GM21717 (cell line): Measurements from ENCODE around the gene GALNT7.

Experiments used
- ATAC-seq: cut with Tn5 transposase; IDR thresholded peaks from one replicate; pipeline ENCODE4 v1.9.1; 2021; ENCODE audit warnings: mild to moderate bottlenecking, moderate library complexity; ENCODE audit not compliant: unreplicated experiment

The GALNT7 gene

DNA sequence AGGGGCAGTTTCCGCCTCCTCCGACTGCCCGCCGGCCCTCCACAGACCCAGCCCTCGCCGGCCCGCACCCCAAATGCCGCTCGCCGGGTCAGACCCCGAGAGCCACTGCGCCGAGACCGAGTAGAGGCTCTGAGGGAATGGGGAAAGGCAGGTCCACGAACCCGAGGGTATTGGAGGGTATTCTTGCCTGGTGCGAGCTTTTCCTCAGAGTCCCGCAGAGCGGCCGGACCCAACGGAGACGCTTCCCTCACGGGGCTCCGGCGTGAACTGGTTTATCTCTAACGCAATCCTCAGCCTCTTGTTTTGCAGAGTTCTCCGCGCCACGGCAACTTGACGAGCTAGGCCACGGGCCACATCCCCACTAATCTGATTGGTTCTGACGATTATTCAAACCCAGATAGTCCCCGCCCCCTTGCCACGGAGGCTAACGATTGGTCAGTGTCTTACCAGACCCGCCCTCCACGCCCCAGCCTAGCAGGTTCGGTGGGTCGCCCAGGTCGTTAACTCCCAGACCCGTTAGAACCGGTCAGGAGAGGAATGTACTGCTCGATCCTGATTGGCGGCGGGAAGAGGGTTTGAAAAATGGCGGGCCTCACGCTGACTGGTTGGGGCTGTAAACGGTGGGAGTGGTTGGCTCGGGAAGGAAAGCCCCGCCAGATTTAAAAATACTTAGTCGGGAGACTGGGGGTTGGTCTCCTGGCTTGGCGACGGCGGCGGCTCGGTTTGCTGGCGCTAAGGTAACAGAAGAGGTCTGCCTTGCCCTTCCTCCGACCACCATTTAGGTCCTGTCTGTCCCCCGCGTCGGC lies 165.7 kb downstream of the GALNT7 start, which contains the start of gene HMGB2:
TSS of gene HMGB2 (minus strand) at position 274 of the 806 bp plus-strand sequence. CDS start 709 bp downstream, outside the sequence.
- ATAC-seq = peak; percentile 95

GRCh38 chr4:173334891-173335752 lies 166.5 kb downstream of the GALNT7 start:
- ATAC-seq = peak; percentile 42

DNA sequence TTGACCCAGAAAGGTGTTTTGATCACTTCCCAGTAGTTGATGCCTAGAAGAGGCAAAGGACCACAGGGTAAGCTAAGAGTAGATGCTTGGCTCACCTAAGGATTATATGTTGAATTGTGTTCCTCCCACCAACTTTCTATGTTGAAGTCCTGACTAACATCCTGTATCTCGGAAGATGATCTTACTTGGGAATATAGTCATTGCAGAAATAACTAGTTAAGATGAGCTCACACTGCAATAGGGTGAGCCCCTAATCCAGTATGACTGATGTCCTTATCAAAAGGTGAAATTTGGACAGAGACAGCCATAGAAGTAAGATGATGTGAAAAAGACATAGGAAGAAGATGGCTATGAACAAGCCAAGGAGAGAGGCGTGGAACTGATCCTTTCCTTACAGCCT lies 168.9 kb downstream of the GALNT7 start:
- ATAC-seq = no peak

DNA sequence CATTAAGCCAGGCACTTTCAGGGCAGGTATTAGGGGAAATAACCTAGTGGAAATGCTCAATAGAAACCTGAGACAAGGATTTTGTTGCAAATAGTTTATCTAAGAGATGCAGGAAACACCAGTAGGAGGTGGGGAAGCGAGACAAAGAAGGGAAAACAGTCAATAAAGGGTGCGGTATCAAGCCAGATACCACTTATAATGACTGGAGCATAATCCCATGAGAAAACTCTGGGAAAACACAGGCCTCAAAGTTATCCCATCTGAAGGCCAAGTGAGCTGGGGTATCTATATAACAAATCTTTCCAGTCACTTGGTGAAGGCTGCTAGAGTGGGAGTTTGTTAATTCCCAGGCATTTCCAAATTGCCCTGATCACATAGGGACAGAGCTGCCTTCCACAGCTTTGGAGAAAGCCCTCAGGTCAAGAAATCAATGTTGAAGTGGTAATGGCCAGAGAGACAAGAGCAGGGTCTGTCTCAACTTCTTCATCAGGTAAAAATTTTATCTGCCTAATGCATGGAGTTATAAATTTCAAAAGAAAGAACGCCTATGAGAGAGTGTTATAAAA lies 175.3 kb downstream of the GALNT7 start:
- ATAC-seq = no peak

GRCh38 chr4:173345648-173346047 lies 177.0 kb downstream of the GALNT7 start:
- ATAC-seq = no peak

DNA sequence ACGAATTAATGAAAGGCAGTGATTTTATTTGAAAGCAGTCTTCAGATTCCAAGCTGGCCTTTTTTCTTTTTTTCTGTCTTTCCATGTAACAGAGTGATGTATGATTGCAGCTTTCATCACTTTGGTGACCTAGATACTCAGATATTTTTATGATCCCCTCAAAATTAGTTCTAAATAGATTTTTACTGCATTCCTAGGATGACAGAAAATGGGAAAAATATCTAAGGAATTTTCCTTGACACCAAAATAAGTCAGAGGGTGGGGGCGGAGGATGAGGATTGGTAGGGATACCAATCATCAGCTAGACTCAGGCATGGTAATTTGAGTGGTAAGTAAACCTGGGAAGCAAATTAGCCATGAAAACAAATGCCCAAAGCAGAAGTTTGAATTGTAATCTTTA lies 177.5 kb downstream of the GALNT7 start:
- no peak for ATAC-seq

GRCh38 chr4:173347467-173347866 lies 178.9 kb downstream of the GALNT7 start:
- no peak for ATAC-seq

GRCh38 chr4:173357939-173358338 lies 189.3 kb downstream of the GALNT7 start:
- ATAC-seq = no peak

- no peak for ATAC-seq
These were observed 192.1 kb downstream of the GALNT7 start for GRCh38 chr4:173360587-173361221.

GRCh38 chr4:173362666-173363065 lies 194.1 kb downstream of the GALNT7 start:
- no peak for ATAC-seq

GRCh38 chr4:173365359-173365996 lies 196.9 kb downstream of the GALNT7 start:
- no peak for ATAC-seq

- ATAC-seq = no peak
These were observed 198.7 kb downstream of the GALNT7 start for GRCh38 chr4:173367285-173367684.

DNA sequence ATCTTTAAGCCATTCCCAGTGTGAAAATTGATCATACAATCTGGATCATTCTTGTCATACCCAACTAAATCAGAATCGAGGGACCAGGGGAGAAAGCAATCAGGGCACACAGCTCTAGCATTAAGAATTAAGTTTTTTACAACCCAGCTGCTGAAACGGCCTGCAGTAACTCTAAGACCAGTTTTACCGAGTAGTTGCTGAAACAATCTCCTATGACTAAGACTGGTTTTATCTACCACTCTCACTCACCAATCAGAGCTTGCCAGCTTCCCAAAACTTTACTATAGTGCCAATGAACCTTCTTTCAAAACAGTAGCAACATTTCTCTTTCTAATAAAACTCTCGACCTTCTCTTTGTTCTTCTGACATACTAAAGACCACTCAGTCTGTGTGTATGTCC lies 199.3 kb downstream of the GALNT7 start:
- ATAC-seq = no peak

- ATAC-seq = peak; percentile 7
These were observed 201.5 kb downstream of the GALNT7 start for GRCh38 chr4:173370130-173370476.

- peak; percentile 74 for ATAC-seq
These were observed 202.1 kb downstream of the GALNT7 start, which contains the start of gene SAP30 for GRCh38 chr4:173370477-173371291. Gene SAP30 (plus strand): TSS chr4:173370954. CDS start chr4:173371183, 229 bp downstream.

DNA sequence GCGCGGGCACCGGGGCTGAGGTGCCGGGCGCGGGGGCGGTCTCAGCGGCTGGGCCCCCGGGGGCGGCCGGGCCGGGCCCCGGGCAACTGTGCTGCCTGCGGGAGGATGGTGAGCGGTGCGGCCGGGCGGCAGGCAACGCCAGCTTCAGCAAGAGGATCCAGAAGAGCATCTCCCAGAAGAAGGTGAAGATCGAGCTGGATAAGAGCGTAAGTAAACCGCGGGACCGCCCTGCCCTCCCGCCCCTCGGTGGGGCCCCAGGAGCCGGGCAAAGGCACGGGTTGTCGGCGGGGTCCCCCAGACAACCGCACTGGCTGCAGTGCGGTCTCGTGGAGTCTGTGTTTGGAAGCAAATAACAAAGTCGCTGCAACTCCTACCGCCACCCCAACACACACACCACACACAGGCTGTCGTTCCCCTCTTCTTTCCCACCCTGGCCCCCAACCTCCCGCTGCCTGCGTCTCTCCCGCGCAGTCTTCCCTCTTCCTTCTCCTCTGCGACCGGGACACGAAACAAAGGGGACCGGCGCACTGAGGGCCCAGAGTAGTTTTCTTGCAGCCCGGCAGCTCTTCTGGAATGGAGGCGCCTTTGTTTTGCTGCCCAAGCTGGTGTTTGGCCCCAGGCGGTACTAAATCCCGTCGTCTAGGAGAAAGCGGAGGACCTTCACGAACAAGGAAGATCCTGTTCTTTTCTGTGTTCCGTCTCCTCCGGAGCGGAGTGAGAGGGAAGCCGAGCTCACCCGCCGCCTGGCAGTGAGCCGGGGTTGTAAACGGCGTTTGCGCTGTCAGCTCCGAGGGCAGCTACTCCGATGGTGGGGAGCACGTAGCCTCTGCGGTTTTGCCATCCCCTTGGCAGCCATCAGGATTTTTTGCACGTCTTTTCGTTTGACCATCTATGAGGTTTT lies 202.9 kb downstream of the GALNT7 start:
- ATAC-seq = peak; percentile 21
